Measurements from ENCODE around the gene AGPS.
"Not testable (repeated sequence)": the region's sequence is repeated elsewhere in the genome, so short reads cannot be mapped to it uniquely, and the experiment has no call there.

AGPS gene

GRCh38 chr2:177410629-177411028 is 18.1 kb downstream of the AGPS start:
- H3K4me3 Mint-ChIP-seq; H3K27me3 Mint-ChIP-seq (ENCODE audit: low read depth); H3K27ac Mint-ChIP-seq; DNase-seq (ENCODE audit: low spot score); H3K9me3 Mint-ChIP-seq: not testable (repeated sequence)
- H3K36me3 Mint-ChIP-seq (ENCODE audit: low read depth): peaks cover 21% of the 10 kb centered on the region
- H3K4me1 Mint-ChIP-seq (ENCODE audit: low read depth): peaks cover 16% of the 10 kb centered on the region

GRCh38 chr2:177413703-177414102 is 21.1 kb downstream of the AGPS start:
- Mint-ChIP-seq H3K4me1 (ENCODE audit: low read depth) (peaks cover 16% of the 10 kb centered on the region), H3K27me3 (ENCODE audit: low read depth) (no peaks in the 10 kb centered on the region), H3K36me3 (ENCODE audit: low read depth) (peaks cover 7% of the 10 kb centered on the region), H3K27ac (no peak overlapping the region), H3K9me3 (peaks cover 5% of the 10 kb centered on the region), H3K4me3 (no peak overlapping the region)
- no peak for DNase-seq (ENCODE audit: low spot score)

GRCh38 chr2:177419274-177419673 is 26.7 kb downstream of the AGPS start:
- H3K27ac Mint-ChIP-seq: no peak overlapping the region
- peaks cover 17% of the 10 kb centered on the region for H3K4me1 Mint-ChIP-seq (ENCODE audit: low read depth)
- H3K27me3 Mint-ChIP-seq (ENCODE audit: low read depth): no peaks in the 10 kb centered on the region
- H3K9me3 Mint-ChIP-seq: peaks cover 3% of the 10 kb centered on the region
- no peak for DNase-seq (ENCODE audit: low spot score)
- H3K36me3 Mint-ChIP-seq (ENCODE audit: low read depth): peaks cover 17% of the 10 kb centered on the region
- no peak overlapping the region for H3K4me3 Mint-ChIP-seq

DNA sequence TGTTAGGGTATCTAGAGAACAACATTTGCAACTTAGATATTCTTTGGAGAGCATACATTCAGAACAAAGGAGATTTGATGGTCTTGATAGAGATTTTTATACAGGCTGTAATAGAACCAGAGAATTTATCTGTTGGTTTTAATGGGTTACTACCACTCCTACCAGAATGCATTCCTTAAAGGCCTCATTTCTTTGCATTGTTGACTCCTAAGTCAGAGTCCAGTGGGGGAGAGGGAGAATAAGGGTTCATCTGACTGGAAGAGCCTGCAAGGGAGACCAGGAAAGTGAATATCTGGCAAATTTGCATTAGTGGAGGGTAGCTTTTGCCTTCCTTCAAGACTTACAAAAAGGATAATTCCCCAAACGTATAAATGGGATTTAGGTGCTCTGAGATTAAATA is 29.7 kb downstream of the AGPS start:
- H3K9me3 Mint-ChIP-seq: peaks cover 21% of the 10 kb centered on the region
- H3K4me3 Mint-ChIP-seq: no peak overlapping the region
- peaks cover 43% of the 10 kb centered on the region for H3K36me3 Mint-ChIP-seq (ENCODE audit: low read depth)
- peaks cover 11% of the 10 kb centered on the region for H3K4me1 Mint-ChIP-seq (ENCODE audit: low read depth)
- no peak for DNase-seq (ENCODE audit: low spot score)
- H3K27ac Mint-ChIP-seq: no peak overlapping the region
- no peaks in the 10 kb centered on the region for H3K27me3 Mint-ChIP-seq (ENCODE audit: low read depth)

- H3K4me3 Mint-ChIP-seq; H3K4me1 Mint-ChIP-seq (ENCODE audit: low read depth); H3K27ac Mint-ChIP-seq; DNase-seq (ENCODE audit: low spot score); H3K27me3 Mint-ChIP-seq (ENCODE audit: low read depth): not testable (repeated sequence)
- peaks cover 61% of the 10 kb centered on the region for H3K36me3 Mint-ChIP-seq (ENCODE audit: low read depth)
- H3K9me3 Mint-ChIP-seq: peaks cover 40% of the 10 kb centered on the region
Observed at GRCh38 chr2:177424120-177424519, 31.5 kb downstream of the AGPS start.

GRCh38 chr2:177424620-177425019 is 32.0 kb downstream of the AGPS start:
- not testable (repeated sequence) for H3K4me1 Mint-ChIP-seq (ENCODE audit: low read depth); H3K27me3 Mint-ChIP-seq (ENCODE audit: low read depth); H3K4me3 Mint-ChIP-seq; DNase-seq (ENCODE audit: low spot score); H3K27ac Mint-ChIP-seq
- Mint-ChIP-seq H3K36me3 (ENCODE audit: low read depth) (peaks cover 65% of the 10 kb centered on the region), H3K9me3 (peaks cover 44% of the 10 kb centered on the region)

DNA sequence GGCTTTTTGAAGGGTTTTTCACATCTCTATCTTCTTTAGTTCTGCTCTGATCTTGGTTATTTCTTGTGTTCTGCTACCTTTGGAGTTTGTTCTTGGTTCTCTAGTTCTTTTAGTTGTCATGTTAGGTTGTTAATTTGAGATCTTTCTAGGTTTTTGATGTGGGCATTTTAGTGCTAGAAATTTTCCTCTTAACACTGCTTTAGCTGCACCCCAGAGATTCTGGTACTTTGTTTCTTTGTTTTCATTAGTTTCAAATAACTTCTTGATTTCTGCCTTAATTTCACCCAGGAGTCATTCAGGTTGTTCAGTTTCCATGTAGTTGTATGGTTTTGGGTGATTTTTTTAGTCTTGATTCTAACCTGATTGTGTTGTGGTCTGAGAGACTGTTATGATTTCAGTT is 34.7 kb downstream of the AGPS start:
- H3K36me3 Mint-ChIP-seq (ENCODE audit: low read depth): peaks cover 72% of the 10 kb centered on the region
- H3K4me3 Mint-ChIP-seq: no peak overlapping the region
- no peak for DNase-seq (ENCODE audit: low spot score)

DNA sequence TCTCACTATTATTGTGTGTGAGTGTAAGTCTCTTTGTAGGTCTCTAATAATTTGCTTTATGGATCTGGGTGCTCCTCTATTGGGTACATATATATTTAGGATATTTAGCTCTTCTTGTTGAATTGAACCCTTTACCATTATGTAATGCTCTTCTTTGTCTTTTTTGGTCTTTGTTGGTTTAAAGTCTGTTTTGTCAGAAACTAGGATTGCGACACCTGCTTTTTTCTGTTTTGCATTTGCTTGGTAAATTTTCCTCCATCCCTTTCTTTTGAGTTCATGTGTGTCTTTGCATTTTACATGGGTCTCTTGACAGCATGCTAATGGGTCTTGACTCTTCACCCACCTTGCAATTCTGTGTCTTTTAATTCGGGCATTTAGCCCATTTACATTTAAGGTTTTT is 35.4 kb downstream of the AGPS start:
- Mint-ChIP-seq H3K9me3 (peaks cover 69% of the 10 kb centered on the region), H3K36me3 (ENCODE audit: low read depth) (peaks cover 77% of the 10 kb centered on the region)
- not testable (repeated sequence) for H3K27me3 Mint-ChIP-seq (ENCODE audit: low read depth); H3K4me1 Mint-ChIP-seq (ENCODE audit: low read depth); H3K4me3 Mint-ChIP-seq; H3K27ac Mint-ChIP-seq; DNase-seq (ENCODE audit: low spot score)

More for the DNA sequence above, 34.7 kb downstream of the AGPS start:
- Mint-ChIP-seq H3K27me3 (ENCODE audit: low read depth) (no peaks in the 10 kb centered on the region), H3K27ac (no peak overlapping the region), H3K9me3 (peaks cover 63% of the 10 kb centered on the region), H3K4me1 (ENCODE audit: low read depth) (no peaks in the 10 kb centered on the region)

DNA sequence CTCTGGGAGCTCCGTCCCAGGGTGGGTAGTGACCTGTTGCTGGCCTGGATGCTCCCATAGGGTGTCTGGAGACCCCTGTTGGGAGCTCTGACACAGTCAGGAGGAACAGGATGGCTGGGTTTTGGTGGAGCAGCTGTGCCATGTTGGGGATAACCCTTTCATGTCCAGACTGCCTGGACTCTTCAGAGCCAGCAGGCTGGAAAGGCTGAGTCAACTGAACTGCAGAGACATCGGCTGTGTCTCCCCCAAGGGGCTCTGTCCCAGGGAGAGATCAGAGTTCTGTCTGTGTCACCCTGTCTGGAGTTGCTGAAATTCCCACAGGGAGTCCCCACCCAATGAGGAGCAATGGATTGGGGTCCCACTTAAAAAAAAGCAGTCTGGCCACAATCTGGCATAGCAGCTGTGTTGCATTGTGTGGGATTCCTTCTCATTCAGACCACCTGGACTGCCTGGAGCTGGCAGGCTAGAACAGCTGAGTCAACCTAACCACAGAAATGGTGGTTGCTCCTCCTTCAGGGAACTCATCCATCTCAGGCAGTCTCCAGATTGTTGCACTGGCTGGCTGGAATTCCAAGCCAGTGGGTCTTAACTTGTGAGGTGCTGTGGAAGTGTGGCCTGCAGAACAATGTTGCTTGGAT is 37.2 kb downstream of the AGPS start:
- Mint-ChIP-seq H3K27ac (no peak overlapping the region), H3K9me3 (peaks cover 78% of the 10 kb centered on the region), H3K4me1 (ENCODE audit: low read depth) (no peaks in the 10 kb centered on the region), H3K36me3 (ENCODE audit: low read depth) (peaks cover 78% of the 10 kb centered on the region), H3K4me3 (no peak overlapping the region), H3K27me3 (ENCODE audit: low read depth) (no peaks in the 10 kb centered on the region)
- DNase-seq (ENCODE audit: low spot score): no peak

GRCh38 chr2:177430411-177430810 is 37.8 kb downstream of the AGPS start:
- Mint-ChIP-seq H3K4me3 (no peak overlapping the region), H3K9me3 (peaks cover 78% of the 10 kb centered on the region), H3K36me3 (ENCODE audit: low read depth) (peaks cover 77% of the 10 kb centered on the region), H3K27ac (no peak overlapping the region), H3K4me1 (ENCODE audit: low read depth) (no peaks in the 10 kb centered on the region), H3K27me3 (ENCODE audit: low read depth) (no peaks in the 10 kb centered on the region)
- DNase-seq (ENCODE audit: low spot score): no peak

- not testable (repeated sequence) for H3K27me3 Mint-ChIP-seq (ENCODE audit: low read depth); DNase-seq (ENCODE audit: low spot score); H3K4me3 Mint-ChIP-seq; H3K4me1 Mint-ChIP-seq (ENCODE audit: low read depth); H3K27ac Mint-ChIP-seq
- Mint-ChIP-seq H3K36me3 (ENCODE audit: low read depth) (peaks cover 73% of the 10 kb centered on the region), H3K9me3 (peaks cover 70% of the 10 kb centered on the region)
Observed at GRCh38 chr2:177431111-177431725, 38.6 kb downstream of the AGPS start.

GRCh38 chr2:177432703-177433102 is 40.1 kb downstream of the AGPS start:
- Mint-ChIP-seq H3K4me3 (no peak overlapping the region), H3K9me3 (peaks cover 55% of the 10 kb centered on the region), H3K27me3 (ENCODE audit: low read depth) (no peaks in the 10 kb centered on the region), H3K36me3 (ENCODE audit: low read depth) (peaks cover 65% of the 10 kb centered on the region), H3K27ac (no peak overlapping the region), H3K4me1 (ENCODE audit: low read depth) (no peaks in the 10 kb centered on the region)
- DNase-seq (ENCODE audit: low spot score): no peak

- Mint-ChIP-seq H3K36me3 (ENCODE audit: low read depth) (peaks cover 61% of the 10 kb centered on the region), H3K9me3 (peaks cover 48% of the 10 kb centered on the region), H3K4me1 (ENCODE audit: low read depth) (no peaks in the 10 kb centered on the region), H3K27ac (no peak overlapping the region), H3K4me3 (no peak overlapping the region), H3K27me3 (ENCODE audit: low read depth) (no peaks in the 10 kb centered on the region)
- DNase-seq (ENCODE audit: low spot score): no peak
Observed at GRCh38 chr2:177433402-177433801, 40.8 kb downstream of the AGPS start.

GRCh38 chr2:177434475-177434874 is 41.9 kb downstream of the AGPS start:
- Mint-ChIP-seq H3K27ac (no peak overlapping the region), H3K4me3 (no peak overlapping the region), H3K36me3 (ENCODE audit: low read depth) (peaks cover 54% of the 10 kb centered on the region), H3K4me1 (ENCODE audit: low read depth) (no peaks in the 10 kb centered on the region), H3K9me3 (peaks cover 38% of the 10 kb centered on the region), H3K27me3 (ENCODE audit: low read depth) (no peaks in the 10 kb centered on the region)
- DNase-seq (ENCODE audit: low spot score): no peak

DNA sequence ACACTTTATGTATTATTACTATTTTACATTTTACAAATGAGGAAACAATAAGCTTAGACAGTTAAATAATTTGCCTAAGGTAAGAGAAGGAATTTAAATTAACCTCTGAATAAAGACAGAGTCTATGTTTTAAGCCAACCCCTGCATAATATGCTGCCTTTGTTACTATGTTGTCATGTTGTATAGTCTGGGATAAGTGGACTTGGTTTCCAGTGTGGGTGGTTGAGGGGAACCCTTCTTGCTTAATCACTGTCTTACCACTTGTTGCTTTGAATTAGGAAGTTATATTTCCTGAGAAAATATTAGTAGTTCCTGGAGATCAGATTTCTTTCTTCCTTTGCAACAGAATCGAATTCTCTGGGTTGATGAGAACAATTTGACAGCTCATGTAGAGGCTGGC is 52.6 kb downstream of the AGPS start:
- Mint-ChIP-seq H3K4me3 (no peak overlapping the region), H3K36me3 (ENCODE audit: low read depth) (peaks cover 46% of the 10 kb centered on the region), H3K27ac (no peak overlapping the region), H3K27me3 (ENCODE audit: low read depth) (no peaks in the 10 kb centered on the region), H3K9me3 (no peaks in the 10 kb centered on the region), H3K4me1 (ENCODE audit: low read depth) (no peaks in the 10 kb centered on the region)
- no peak for DNase-seq (ENCODE audit: low spot score)

All from T-helper 2 cell treated with Interferon-gamma antibody and Interleukin-4, amounts not matched to agents 5 μg/mL and 100 μg/mL, for 36 hours (primary cell).